HG03135 (cell line): ENCODE data around the gene LSAMP.

Experiments
- ATAC-seq: cut with Tn5 transposase; IDR thresholded peaks from one replicate; pipeline ENCODE4 v1.9.1; 2021; ENCODE audit warnings: mild to moderate bottlenecking, moderate library complexity; ENCODE audit not compliant: unreplicated experiment

The LSAMP gene

GRCh38 chr3:116301422-116301821 lies 143.9 kb downstream of the LSAMP start:
- ATAC-seq, result no peak

GRCh38 chr3:116300226-116300625 lies 145.1 kb downstream of the LSAMP start:
- no peak for ATAC-seq

DNA sequence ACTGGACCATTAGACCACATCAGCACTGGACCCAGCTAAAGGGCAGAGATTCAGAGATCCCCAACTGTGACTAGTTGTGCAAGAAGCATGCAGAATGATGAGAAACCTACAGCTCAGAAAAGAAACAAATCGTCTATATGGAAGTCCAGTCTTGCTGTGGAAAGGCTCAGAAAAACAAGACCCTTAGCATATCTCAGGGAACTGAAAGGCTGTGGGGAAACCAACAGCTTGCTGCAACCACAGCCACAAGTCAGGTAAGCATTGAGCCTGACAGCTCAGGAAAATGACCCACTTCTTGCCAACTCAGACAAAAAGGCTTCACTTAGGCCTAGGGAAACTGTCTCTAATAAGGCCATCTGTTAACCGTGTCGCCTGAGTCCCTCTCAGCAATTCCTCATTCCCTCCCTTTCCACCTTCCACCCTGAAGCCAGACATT lies 145.6 kb downstream of the LSAMP start:
- ATAC-seq, result no peak

GRCh38 chr3:116298151-116298550 lies 147.1 kb downstream of the LSAMP start:
- ATAC-seq, result no peak

DNA sequence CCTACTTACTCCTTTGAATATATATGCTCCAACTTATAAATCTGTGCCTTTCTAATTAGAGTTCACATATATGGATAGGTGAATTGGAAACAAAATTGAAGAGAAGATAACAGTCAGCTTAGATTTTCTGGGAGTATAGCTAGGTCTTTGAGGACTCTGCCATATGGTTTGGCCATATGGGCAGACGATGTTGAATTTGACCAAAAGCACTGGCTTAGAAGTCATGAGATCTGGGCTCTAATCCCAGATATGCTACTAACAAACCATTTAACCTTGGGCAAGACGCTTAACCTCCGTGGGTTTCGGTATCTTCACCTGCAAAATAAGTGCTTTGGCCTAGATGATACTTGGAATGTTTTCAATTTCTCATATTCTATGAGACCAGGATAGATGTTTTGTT lies 154.1 kb downstream of the LSAMP start:
- no peak for ATAC-seq

DNA sequence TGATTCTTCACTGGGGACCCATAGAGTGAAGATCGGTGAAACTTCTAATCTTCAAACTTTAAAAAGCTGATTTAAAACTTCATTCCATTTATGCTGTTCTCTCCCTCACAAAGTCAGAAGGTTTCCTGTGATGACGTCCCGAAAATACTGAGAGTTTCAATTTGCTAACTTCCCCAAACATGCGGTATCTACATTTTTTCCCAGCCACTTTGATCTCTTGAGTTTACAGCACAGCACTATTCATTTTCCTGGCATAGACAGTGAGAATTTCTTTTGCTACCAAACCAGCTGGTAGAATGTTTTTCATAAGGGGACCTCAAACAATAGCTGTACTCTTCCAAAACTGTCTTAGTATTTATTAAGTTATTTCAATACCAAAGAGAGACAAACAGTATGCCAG lies 156.8 kb downstream of the LSAMP start:
- no peak for ATAC-seq

GRCh38 chr3:116285781-116286421 lies 159.4 kb downstream of the LSAMP start:
- no peak for ATAC-seq

DNA sequence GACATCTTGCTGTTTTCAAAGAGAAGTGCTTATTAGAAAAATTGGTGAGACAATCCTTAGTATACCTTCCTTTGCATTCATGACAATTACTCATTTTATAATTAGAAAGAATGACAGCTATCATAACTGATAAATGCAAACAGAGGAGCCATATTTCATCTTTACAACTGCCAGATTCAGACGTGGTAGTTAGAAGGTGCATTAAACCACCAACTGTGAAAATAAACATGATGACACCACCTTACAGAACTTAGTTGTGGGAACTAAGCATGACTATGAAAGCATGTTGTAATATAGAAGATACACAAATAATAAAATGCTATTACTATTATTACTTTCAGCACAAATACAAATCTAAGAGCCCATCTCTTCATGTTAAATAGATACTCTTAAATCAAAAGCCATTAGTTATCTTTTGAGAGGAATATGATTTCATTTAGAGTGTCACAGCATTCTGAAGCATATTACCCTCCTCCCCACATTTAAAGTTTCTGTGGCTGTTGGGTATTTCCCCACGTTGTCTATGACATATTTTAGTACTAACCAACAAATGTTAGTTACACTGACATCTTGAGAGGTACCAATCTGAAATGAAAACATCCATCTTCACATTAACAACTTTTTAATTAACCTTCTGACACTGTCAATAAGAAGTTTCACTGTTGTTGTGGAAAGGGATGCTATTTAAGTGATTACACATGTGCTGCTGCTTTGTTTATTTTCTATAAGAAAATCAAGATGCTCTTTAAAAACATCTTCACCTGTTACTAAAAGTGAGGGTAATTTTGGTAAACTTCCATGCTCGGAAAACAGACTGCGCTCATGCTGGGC lies 163.8 kb downstream of the LSAMP start:
- no peak for ATAC-seq

DNA sequence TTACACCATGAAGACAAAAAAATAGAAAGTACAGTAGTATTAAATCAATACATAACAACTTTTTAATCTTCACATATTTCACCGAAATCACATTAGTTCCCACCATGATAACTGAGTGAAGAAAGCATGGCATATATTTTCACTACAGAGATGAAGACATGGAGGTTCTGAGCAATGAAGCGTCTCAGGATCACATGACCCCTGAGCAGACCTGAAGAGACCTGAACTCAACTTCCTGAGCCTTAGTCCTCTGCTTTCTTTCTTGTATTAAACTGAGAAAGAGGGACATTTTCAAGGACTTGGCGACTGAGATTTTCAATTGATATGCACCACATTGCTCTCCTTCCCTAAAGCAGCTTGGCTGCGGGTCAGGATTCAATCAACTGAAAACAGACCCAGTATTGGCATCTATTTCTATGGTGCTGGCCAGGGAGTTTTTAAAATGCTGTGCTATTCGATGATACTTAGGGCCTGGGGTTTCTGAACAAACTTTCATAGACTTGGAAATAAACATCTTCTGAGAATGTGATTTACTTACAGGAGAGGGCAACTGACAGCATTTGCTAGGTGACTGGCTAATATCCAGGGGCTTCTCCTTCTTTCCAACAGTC lies 165.1 kb downstream of the LSAMP start:
- ATAC-seq, result no peak

DNA sequence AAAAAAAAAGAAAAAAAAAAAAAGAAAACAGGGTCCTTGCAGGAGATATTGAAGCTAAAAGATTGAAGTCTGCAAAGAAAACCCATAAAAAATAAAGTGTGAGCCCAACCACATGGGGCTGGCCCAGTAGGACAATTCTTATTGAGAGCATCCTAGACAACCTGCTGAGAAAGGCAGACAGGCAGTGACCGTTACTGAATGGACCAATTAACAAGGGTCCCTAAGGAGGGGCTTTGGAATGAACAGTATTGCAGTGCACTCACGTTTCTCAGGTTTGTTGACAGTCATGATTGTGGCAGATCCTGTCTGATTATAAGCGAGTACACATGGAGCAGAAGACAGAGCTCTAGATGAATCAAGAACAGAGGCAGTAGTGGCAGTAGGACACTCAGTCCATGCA lies 168.6 kb downstream of the LSAMP start:
- ATAC-seq, result no peak

DNA sequence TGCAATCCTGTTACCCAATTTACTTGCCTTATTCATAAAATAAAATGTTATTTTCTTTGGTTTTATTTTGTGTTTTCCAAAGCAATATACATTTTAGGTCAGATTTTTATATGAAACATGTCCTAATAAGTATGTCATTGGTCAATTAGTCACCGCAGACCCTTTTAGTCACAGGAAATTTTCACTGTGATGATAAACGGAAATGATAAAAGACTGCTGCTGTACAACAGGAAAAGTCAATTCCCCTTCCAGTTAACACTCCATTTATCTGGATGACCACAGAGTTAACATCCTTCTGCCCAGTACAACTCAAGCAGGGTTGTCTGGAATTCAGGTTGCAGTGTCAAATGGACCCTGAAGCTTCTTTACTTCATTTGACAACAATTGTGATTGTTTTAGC lies 175.2 kb downstream of the LSAMP start:
- no peak for ATAC-seq

GRCh38 chr3:116267116-116267515 lies 178.2 kb downstream of the LSAMP start:
- ATAC-seq, result no peak

DNA sequence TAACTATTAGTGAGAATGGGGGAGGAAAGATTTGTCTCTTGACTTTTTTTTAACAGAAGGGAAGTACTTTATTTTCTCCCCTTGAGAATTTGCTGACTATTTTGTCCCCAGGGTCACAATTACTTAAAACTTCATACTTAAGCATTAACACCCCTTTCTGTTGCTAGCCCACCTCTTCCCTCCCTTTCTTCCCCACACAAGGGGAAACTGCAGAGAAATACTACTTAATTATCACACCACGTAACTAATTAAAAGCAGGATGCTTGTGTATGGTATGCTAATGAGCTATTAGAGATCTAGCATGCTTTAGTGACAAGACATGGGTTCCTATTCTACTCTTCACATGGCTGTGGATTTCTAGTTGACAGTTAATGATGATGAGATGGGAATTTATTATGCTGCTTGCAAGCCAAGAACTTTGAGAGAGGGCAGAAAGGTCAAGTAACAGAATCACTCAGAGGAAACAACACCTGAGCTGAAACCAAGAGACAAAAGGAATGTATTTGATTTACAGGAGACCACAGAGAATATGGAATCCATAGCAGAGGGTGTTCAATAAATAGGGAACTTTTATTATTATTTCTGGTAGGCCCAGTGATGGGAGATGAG lies 179.2 kb downstream of the LSAMP start:
- no peak for ATAC-seq

- ATAC-seq, result no peak
Measured at GRCh38 chr3:116265320-116265695, 180.0 kb downstream of the LSAMP start.

- ATAC-seq, result no peak
Measured at GRCh38 chr3:116264546-116265319, 180.6 kb downstream of the LSAMP start.

GRCh38 chr3:116263842-116264545 lies 181.3 kb downstream of the LSAMP start:
- no peak for ATAC-seq

- no peak for ATAC-seq
Measured at GRCh38 chr3:116260491-116260890, 184.8 kb downstream of the LSAMP start.

GRCh38 chr3:116259984-116260383 lies 185.3 kb downstream of the LSAMP start:
- ATAC-seq, result no peak

DNA sequence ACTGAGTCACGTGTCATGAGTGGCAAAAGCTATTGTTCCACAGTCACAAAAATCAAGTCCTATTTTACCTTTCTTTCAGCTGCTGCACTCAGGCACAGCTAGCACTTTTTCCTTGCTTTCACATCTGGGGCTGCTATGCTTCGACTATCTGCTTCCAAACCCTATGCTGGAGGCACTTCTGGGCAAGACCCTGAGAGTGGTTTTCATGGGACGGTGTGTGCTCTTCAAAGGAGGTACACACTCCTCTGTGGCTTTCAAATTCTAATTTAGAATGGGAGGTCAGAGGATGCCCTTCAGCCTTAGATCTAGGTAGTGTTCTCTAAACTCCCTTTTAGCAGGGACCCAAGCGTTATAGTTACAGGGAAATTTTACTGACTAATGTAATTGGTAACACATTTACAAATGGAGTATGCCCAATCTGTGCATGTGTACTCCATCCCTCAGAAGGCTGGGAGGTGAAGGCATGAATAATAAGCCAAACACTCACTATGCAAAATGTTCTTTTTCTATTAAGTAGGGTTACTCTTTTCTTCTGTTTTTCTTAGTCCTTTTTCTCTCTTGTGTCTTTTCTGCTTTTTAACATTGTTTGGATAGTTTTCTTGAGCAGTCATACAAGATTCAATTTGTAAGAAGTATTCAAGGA lies 188.3 kb downstream of the LSAMP start:
- no peak for ATAC-seq

DNA sequence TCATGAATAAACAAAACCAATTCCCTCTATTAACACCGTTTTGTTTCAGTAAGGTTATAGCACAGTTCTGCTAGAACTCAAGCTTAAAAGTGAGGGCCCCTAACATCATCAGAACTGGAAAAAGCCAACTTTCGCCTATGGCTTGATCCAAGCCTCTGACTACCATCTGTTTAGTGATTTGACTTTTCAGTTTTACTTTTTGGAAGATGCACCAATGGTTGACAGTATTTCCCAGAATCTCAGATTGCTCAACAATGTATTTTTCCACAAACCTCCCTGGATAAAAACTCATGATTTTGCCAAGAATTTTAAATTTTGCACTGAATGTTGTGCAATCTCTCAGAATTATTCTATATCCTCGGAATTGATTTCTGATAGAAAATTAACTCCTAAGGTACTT lies 190.7 kb downstream of the LSAMP start:
- ATAC-seq, result no peak
